Nucleus accumbens (tissue), 56 donors: Measurements from ENCODE around the gene EFEMP1.

Source experiments
- DNase-seq, 56 donors: peaks; one replicate each; lab custom pipeline; 2025; lab: John Stamatoyannopoulos, UW

The EFEMP1 gene

GRCh38 chr2:55874338-55874737 lies 49.2 kb downstream of the EFEMP1 start:
- DNase-seq: no peak

- no peak for DNase-seq
Observed at GRCh38 chr2:55871637-55872036, 51.9 kb downstream of the EFEMP1 start.

- no peak for DNase-seq
Observed at GRCh38 chr2:55869637-55870325, 53.8 kb downstream of the EFEMP1 start.

GRCh38 chr2:55865096-55865835 lies 58.3 kb downstream of the EFEMP1 start:
- no peak for DNase-seq

- no peak for DNase-seq
Observed at GRCh38 chr2:55864351-55865084, 59.1 kb downstream of the EFEMP1 start.

GRCh38 chr2:55862673-55863390 lies 60.8 kb downstream of the EFEMP1 start:
- DNase-seq: no peak

- no peak for DNase-seq
Observed at GRCh38 chr2:55862246-55862645, 61.3 kb downstream of the EFEMP1 start.

GRCh38 chr2:55861733-55862132 lies 61.8 kb downstream of the EFEMP1 start:
- no peak for DNase-seq

GRCh38 chr2:55860832-55861231 lies 62.8 kb downstream of the EFEMP1 start:
- DNase-seq: no peak

- no peak for DNase-seq
Observed at GRCh38 chr2:55859875-55860274, 63.7 kb downstream of the EFEMP1 start.

GRCh38 chr2:55857766-55858165 lies 65.8 kb downstream of the EFEMP1 start:
- no peak for DNase-seq

GRCh38 chr2:55856936-55857335 lies 66.6 kb downstream of the EFEMP1 start:
- DNase-seq: no peak

- no peak for DNase-seq
Observed at GRCh38 chr2:55848096-55848495, 75.5 kb downstream of the EFEMP1 start.

GRCh38 chr2:55846426-55846825 lies 77.2 kb downstream of the EFEMP1 start:
- no peak for DNase-seq

- no peak for DNase-seq
Observed at GRCh38 chr2:55844986-55845385, 78.6 kb downstream of the EFEMP1 start.

GRCh38 chr2:55843994-55844345 lies 79.6 kb downstream of the EFEMP1 start:
- DNase-seq: no peak

- DNase-seq: no peak
Observed at GRCh38 chr2:55843096-55843993, 80.2 kb downstream of the EFEMP1 start.

- DNase-seq: no peak
Observed at GRCh38 chr2:55842046-55842445, 81.5 kb downstream of the EFEMP1 start.

GRCh38 chr2:55840460-55840859 lies 83.1 kb downstream of the EFEMP1 start:
- DNase-seq: no peak
